Measurements from ENCODE around the gene ZFP36L1. TPM values are rescaled to one million over a fixed set of nuclear protein-coding genes. Genes with fewer than 3 reads are reported as not detected.
"Not testable (repeated sequence)": the region's sequence is repeated elsewhere in the genome, so short reads cannot be mapped to it uniquely, and the experiment has no call there.

The ZFP36L1 gene
- total RNA-seq, 4 donors from 2014 or later = 78.8 to 321 (median 195) TPM

- DNase-seq = no peak
- Histone ChIP-seq H3K27me3 (no peaks in the 10 kb centered on the region), H3K27ac (no peak overlapping the region), H3K4me3 (no peak overlapping the region), H3K9me3 (no peaks in the 10 kb centered on the region), H3K4me1 (peaks cover 0 to 13% (median 0%) of the 10 kb centered on the region in 4 donors), H3K36me3 (no peaks in the 10 kb centered on the region)
- TF ChIP-seq CTCF (IDR thresholded peaks at IDR 0.05) = no peak
- no peak for TF ChIP-seq POLR2A (IDR thresholded peaks at IDR 0.05)
These were observed 26.3 kb downstream of the ZFP36L1 start for GRCh38 chr14:68766299-68767247.

DNA sequence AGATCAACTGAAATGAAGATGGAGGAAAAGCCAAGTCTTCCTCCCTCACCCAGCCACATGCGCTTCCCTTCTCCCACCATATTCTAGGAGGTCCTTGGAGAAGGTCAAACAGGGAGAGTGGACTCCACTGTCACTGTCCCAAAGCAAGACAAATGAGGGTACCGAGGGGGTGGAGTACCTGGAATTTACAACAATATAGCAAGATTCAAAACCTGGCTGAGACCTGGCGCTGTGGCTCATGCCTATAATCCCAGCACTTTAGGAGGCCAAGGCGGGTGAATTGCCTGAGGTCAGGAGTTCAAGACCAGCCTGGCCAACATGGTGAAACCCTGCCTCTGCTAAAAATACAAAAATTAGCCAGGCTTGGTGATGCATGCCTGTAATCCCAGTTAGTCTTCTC, 29.0 kb downstream of the ZFP36L1 start:
- H3K4me3 ChIP-seq, H3K27me3 ChIP-seq, H3K9me3 ChIP-seq, DNase-seq, H3K36me3 ChIP-seq: not testable (repeated sequence)
- Histone ChIP-seq H3K27ac (peak overlapping the region in 1 of 4 donors; percentile 58), H3K4me1 (peaks cover 0 to 10% (median 0%) of the 10 kb centered on the region in 4 donors)

DNA sequence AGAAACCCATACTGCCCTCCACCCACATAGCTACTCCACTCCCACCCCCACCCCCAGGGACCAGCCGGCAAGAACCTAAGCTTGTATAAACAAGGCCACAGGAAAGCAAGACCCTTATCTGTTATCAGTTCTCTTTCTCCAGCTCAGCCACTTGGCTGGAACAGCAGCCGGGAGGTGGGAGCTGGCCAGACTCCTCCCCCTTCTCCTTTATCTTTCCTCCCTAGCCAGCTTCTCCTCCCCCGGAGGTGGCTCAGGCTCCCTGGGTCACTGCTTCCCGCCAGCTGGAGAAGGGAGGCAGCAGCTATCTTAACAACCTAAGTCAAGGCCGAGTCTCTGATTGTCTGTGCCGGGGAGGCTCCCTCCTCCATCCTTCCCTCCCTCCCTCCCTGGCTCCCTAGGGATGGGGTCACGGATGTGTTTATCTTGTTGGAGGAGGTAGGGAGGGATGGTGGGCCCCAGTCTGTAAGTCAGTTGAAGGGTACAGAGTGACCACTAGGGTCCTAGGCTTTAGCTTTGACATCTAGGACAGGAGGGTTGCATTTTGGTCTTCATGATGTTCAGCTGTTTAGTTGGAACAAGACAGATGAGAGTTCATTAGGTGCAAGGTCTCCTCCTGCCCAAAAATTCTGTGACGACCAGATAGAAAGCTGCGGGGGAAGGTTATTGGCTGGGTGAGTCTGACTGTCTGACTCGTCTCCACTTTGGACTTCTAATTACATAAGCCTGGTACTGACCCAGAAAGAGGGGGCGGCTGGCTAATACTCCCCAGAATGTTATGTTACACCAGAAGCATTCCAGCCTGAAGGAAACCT, 29.7 kb downstream of the ZFP36L1 start:
- H3K27me3 ChIP-seq = no peaks in the 10 kb centered on the region
- H3K27ac ChIP-seq = peak overlapping the region; percentile 28 to 58 (median 38)
- H3K9me3 ChIP-seq = no peaks in the 10 kb centered on the region
- DNase-seq = peak in 1 of 3 donors; percentile 55
- peaks cover 0 to 10% (median 0%) of the 10 kb centered on the region in 4 donors for H3K4me1 ChIP-seq
- TF ChIP-seq CTCF (IDR thresholded peaks at IDR 0.05) = no peak
- no peak for TF ChIP-seq POLR2A (IDR thresholded peaks at IDR 0.05)
- H3K4me3 ChIP-seq = no peak overlapping the region
- H3K36me3 ChIP-seq = no peaks in the 10 kb centered on the region

GRCh38 chr14:68761391-68761790, 31.5 kb downstream of the ZFP36L1 start:
- Histone ChIP-seq H3K27ac (no peak overlapping the region), H3K4me1 (peaks cover 0 to 10% (median 0%) of the 10 kb centered on the region in 4 donors), H3K4me3 (no peak overlapping the region), H3K27me3 (no peaks in the 10 kb centered on the region), H3K36me3 (no peaks in the 10 kb centered on the region), H3K9me3 (no peaks in the 10 kb centered on the region)
- no peak for TF ChIP-seq CTCF (IDR thresholded peaks at IDR 0.05)
- DNase-seq = no peak

DNA sequence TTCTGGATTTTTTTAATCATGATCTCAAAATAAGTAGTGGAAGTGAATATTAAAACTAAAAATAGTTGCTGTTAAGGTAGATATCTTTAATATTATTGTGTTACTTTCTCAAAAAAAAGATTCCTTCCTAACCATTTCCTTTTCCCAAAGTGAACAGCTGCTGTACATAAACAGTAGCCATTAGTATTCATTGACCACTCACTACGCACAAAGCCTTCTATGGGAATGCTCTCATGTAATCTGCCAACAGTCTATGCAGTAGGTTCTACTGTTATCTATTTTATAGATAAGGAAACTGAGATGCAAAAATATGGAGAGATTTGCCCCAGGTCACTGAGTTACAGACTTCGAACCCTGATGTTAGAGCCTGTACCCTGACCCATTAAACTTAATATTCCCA, 32.1 kb downstream of the ZFP36L1 start:
- H3K9me3 ChIP-seq = no peaks in the 10 kb centered on the region
- no peak overlapping the region for H3K4me3 ChIP-seq
- DNase-seq = no peak
- no peaks in the 10 kb centered on the region for H3K36me3 ChIP-seq
- H3K4me1 ChIP-seq = peaks cover 0 to 10% (median 0%) of the 10 kb centered on the region in 4 donors
- no peaks in the 10 kb centered on the region for H3K27me3 ChIP-seq
- TF ChIP-seq CTCF (IDR thresholded peaks at IDR 0.05) (no peak), POLR2A (IDR thresholded peaks at IDR 0.05) (no peak)
- no peak overlapping the region for H3K27ac ChIP-seq

DNA sequence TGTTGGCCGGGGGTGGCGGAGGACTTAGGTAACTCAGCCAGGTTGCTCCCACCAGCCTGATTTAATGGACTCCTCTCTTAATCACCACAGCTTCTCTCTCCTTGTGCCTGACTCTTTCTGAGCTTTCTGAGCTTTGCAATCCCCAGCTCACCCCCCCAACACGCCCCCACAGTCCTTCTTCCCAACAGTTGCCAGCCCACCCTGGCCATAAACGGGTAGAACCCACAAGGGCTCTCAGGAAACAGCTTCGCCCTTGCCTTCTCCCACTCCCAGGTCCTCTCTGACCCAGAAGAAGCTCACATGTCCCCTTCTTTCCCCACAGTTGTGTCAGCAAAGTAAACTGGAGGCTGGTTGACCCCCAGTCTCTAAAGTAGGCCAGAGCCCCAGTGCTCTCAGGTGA, 32.9 kb downstream of the ZFP36L1 start:
- TF ChIP-seq POLR2A (IDR thresholded peaks at IDR 0.05) (no peak), CTCF (IDR thresholded peaks at IDR 0.05) (no peak)
- no peaks in the 10 kb centered on the region for H3K27me3 ChIP-seq
- H3K4me3 ChIP-seq = no peak overlapping the region
- DNase-seq = no peak
- no peak overlapping the region for H3K27ac ChIP-seq
- no peaks in the 10 kb centered on the region for H3K36me3 ChIP-seq
- no peaks in the 10 kb centered on the region for H3K9me3 ChIP-seq
- peaks cover 0 to 10% (median 0%) of the 10 kb centered on the region in 4 donors for H3K4me1 ChIP-seq

All from Peyer's patch (tissue), 4 donors.